ENCODE results near the gene IL7R. TPM values are rescaled to one million over a fixed set of nuclear protein-coding genes. Genes with fewer than 3 reads are reported as not detected.

IL7R gene
- total RNA-seq (2021) = 0.41 TPM in 1 of 2 replicates, not detected in the other
- percentile 14 among the genes with signal in this experiment for Bru-seq, nascent RNA
- BruChase-seq, experiment 1, labeled RNA remaining after a 2-hour chase = not detected
- BruChase-seq, experiment 2, labeled RNA remaining after a 6-hour chase = percentile 15 among the genes with signal in this experiment
- long read RNA-seq = 0 reads

DNA sequence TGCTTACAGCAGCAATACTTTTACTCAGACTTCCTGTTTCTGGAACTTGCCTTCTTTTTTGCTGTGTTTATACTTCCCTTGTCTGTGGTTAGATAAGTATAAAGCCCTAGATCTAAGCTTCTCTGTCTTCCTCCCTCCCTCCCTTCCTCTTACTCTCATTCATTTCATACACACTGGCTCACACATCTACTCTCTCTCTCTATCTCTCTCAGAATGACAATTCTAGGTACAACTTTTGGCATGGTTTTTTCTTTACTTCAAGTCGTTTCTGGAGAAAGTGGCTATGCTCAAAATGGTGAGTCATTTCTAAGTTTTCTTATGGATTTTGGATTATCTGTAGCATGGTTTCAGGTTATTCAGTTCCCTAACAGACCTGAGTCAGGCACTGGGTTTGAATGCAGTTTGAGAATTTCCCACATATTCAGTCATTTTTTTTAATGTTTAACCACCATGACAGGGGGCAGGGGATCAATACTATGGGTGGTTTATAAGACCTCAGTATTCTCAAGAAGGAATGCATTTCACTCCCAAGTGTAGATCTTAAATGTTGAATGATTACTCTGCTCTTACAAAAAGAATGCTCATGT lies at the start of gene IL7R:
IL7R (plus strand) TSS at position 127 of the 587 bp plus-strand sequence; CDS start at position 214, 87 bp downstream.
- peaks cover 38% of the 10 kb centered on the region for H3K4me1 ChIP-seq (replicated peaks; ENCODE audit: insufficient read depth)
- H3K9me2 ChIP-seq (ENCODE audit: insufficient read depth) = no peaks in the 10 kb centered on the region
- H3K27me3 ChIP-seq (ENCODE audit: insufficient read depth, low read depth) = no peaks in the 10 kb centered on the region
- no peak within 1 kb of the TSS; the same call in 1 of the 2 replicates for H2AFZ ChIP-seq
- BruUV-seq (replicated peaks) = no TSS peak
- TF ChIP-seq EZH2 (IDR thresholded peaks at IDR 0.05; ENCODE audit: low read depth) (no peak), CTCF (conservative IDR thresholded peaks at IDR 0.05) (no peak)
- H4K20me1 ChIP-seq (ENCODE audit: insufficient read depth) = no peaks in the 10 kb centered on the region
- no peaks in the 10 kb centered on the region; the same call in 1 of the 2 replicates for H3K9me3 ChIP-seq (ENCODE audit: insufficient read depth, low read depth)
- intact Hi-C loops (cut with micrococcal nuclease; ENCODE audit: unreplicated experiment) = no loop called here
- H3K4me2 ChIP-seq = peak within 1 kb of the TSS; percentile 45
- POLR2A ChIA-PET (ENCODE audit: unreplicated experiment) = no interaction called here
- H3K27ac ChIP-seq = no peak within 1 kb of the TSS
- no peak for DNase-seq
- H3K36me3 ChIP-seq (ENCODE audit: low read depth) = no peaks in the 10 kb centered on the region
- H3K79me2 ChIP-seq (ENCODE audit: low read depth) = no peaks in the 10 kb centered on the region
- H3F3A ChIP-seq (ENCODE audit: insufficient read depth, low read depth) = peaks cover 9% of the 10 kb centered on the region
- CTCF ChIA-PET = no interaction called here
- no peak within 1 kb of the TSS for H3K4me3 ChIP-seq

- no peaks in the 10 kb centered on the region for H3K9me2 ChIP-seq (ENCODE audit: insufficient read depth)
- CTCF ChIA-PET = no interaction called here
- POLR2A ChIA-PET (ENCODE audit: unreplicated experiment) = no interaction called here
- no peaks in the 10 kb centered on the region for H3F3A ChIP-seq (ENCODE audit: insufficient read depth, low read depth)
- H3K4me2 ChIP-seq = no peak overlapping the region
- H3K79me2 ChIP-seq (ENCODE audit: low read depth) = no peaks in the 10 kb centered on the region
- no peaks in the 10 kb centered on the region for H3K36me3 ChIP-seq (ENCODE audit: low read depth)
- no peak overlapping the region for H2AFZ ChIP-seq
- intact Hi-C loops (cut with micrococcal nuclease; ENCODE audit: unreplicated experiment) = no loop called here
- H3K4me1 ChIP-seq (replicated peaks; ENCODE audit: insufficient read depth) = 0 out of 2 replicates have a peak, but pooled peaks cover 12% of the 10 kb centered on the region
- H3K4me3 ChIP-seq = no peak overlapping the region
- no peaks in the 10 kb centered on the region for H4K20me1 ChIP-seq (ENCODE audit: insufficient read depth)
- no peak overlapping the region for H3K27ac ChIP-seq
- no peaks in the 10 kb centered on the region for H3K27me3 ChIP-seq (ENCODE audit: insufficient read depth, low read depth)
- no peaks in the 10 kb centered on the region for H3K9me3 ChIP-seq (ENCODE audit: insufficient read depth, low read depth)
- no TSS peak for BruUV-seq (replicated peaks)
- peak in 1 of 2 experiments; percentile 48 for DNase-seq
- TF ChIP-seq CTCF (conservative IDR thresholded peaks at IDR 0.05) = no peak
- no peak for TF ChIP-seq EZH2 (IDR thresholded peaks at IDR 0.05; ENCODE audit: low read depth)
Measured at GRCh38 chr5:35810601-35811000, 46.1 kb upstream of the IL7R start.

DNA sequence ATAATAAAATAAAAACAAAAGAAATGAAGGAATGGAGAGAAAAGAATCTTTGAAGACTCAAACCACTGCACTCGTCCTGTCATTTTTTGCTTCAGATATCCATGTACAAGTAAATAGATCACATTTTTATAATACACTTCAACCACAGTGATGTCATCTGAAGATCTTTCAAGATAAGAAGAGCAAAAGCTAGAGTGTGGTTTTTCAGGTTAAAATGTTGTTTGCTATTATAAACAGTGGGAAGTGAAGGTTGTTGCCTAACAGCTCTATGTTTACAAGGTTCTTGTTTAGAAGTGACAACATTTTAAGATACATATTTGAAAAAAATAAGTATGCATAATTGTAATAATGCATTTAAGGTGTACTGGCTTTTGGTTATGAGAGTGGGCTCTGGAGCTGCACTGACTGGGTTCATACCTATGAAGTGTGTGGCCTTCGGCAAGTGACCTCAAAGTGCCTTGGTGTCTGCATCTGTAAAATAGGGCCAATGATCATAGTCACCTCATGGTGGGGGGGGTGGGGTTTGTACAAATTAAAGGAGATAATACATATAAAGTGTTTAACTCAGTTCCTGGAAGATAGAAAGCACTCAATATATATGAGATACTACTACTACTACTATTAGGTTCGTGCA lies 45.5 kb upstream of the IL7R start:
- no peaks in the 10 kb centered on the region for H3K9me2 ChIP-seq (ENCODE audit: insufficient read depth)
- ChIA-PET CTCF (interaction anchor here (0.7 kb wide), 1 partner anchor 112 kb away, joined by 3 read pairs; no protein-coding TSS in a partner anchor), POLR2A (ENCODE audit: unreplicated experiment) (no interaction called here)
- no peaks in the 10 kb centered on the region for H3K27me3 ChIP-seq (ENCODE audit: insufficient read depth, low read depth)
- no peak overlapping the region for H3K4me3 ChIP-seq
- no TSS peak for BruUV-seq (replicated peaks)
- no peaks in the 10 kb centered on the region for H4K20me1 ChIP-seq (ENCODE audit: insufficient read depth)
- no peaks in the 10 kb centered on the region for H3F3A ChIP-seq (ENCODE audit: insufficient read depth, low read depth)
- H3K4me2 ChIP-seq = no peak overlapping the region
- 0 out of 2 replicates have a peak, but pooled peaks cover 12% of the 10 kb centered on the region for H3K4me1 ChIP-seq (replicated peaks; ENCODE audit: insufficient read depth)
- peak in 1 of 2 experiments; percentile 65 for DNase-seq
- H3K27ac ChIP-seq = no peak overlapping the region
- H3K9me3 ChIP-seq (ENCODE audit: insufficient read depth, low read depth) = no peaks in the 10 kb centered on the region
- H2AFZ ChIP-seq = no peak overlapping the region
- intact Hi-C loops (cut with micrococcal nuclease; ENCODE audit: unreplicated experiment) = no loop called here
- TF ChIP-seq EZH2 (IDR thresholded peaks at IDR 0.05; ENCODE audit: low read depth) (no peak), CTCF (conservative IDR thresholded peaks at IDR 0.05) (no peak)
- no peaks in the 10 kb centered on the region for H3K36me3 ChIP-seq (ENCODE audit: low read depth)
- H3K79me2 ChIP-seq (ENCODE audit: low read depth) = no peaks in the 10 kb centered on the region

All from PC-9 (cell line).